Superior temporal gyrus (tissue), 1 donor: ENCODE measurements around the gene OSCP1.
"Not testable (repeated sequence)": the region's sequence is repeated elsewhere in the genome, so short reads cannot be mapped to it uniquely, and the experiment has no call there.

ENCODE experiments used
- DNase-seq: peaks from one replicate; pipeline ENCODE4 v3.0.0-alpha.2; 2016; ENCODE audit errors: extremely low spot score

Gene OSCP1, protein sequence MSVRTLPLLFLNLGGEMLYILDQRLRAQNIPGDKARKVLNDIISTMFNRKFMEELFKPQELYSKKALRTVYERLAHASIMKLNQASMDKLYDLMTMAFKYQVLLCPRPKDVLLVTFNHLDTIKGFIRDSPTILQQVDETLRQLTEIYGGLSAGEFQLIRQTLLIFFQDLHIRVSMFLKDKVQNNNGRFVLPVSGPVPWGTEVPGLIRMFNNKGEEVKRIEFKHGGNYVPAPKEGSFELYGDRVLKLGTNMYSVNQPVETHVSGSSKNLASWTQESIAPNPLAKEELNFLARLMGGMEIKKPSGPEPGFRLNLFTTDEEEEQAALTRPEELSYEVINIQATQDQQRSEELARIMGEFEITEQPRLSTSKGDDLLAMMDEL

GRCh38 chr1:36450270-36450918 is at the start of gene OSCP1:
TSS of gene OSCP1 (minus strand) at chr1:36450451. CDS start at chr1:36450369, 82 bp downstream.
- DNase-seq: peak; percentile 98

- no peak for DNase-seq
These were observed 47.0 kb upstream of the OSCP1 start for GRCh38 chr1:36497207-36497606.

DNA sequence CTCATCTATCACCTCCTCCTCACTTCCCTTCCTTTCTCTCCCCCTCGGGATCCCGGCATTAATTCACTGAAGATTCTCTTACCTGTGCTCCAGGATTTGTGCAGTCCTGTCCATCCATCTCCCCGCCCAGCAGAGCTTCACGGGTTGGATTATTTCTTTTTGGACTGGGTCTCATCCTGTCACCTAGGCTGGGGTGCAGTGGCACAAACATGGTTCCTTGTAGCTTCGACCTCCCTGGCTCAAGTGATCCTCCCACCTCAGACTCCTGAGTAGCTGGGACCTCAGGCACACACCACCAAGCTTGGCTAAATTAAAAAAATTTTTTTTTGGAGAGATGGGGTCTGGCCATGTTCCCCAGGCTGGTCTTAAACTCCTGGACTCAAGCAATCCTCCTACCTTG is 44.7 kb upstream of the OSCP1 start:
- no peak for DNase-seq

DNA sequence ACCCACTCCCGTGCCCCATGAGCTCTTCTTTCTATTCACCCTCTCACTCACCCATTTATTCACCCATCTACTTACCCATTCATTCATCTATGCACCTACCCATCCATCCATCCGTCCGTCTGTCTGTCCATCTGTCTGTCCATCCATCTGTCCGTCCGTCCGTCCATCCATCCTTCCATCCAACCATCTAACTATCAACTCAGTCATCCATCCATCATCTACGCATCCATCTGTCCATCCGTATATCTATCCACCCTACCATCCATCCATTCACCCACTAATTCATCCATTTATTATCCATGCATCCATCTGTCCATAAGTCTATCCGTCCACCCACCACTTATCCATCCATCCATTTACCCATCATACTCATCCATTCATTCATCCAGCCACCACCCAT is 43.3 kb upstream of the OSCP1 start:
- DNase-seq: no peak

DNA sequence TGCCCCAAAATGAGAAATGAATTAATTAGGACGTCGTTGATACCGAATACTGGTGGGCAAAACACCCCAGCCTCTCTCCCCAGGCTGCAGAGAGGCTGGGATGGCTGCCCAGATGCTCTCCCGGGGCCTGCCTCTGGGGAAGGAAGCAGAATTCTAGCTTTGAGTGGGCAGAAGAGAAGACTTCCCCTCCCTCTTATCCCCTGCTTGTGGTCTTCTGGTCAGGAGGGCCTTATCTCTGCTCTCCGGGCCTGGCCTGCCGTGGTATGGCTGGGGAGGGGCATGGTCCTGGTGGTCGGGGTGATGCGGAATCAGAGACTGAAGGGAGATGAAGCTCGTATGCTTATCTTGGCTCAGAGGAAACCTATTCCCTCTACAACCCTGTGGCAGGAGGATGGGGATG is 42.2 kb upstream of the OSCP1 start:
- DNase-seq: no peak

- DNase-seq: not testable (repeated sequence)
These were observed 39.2 kb upstream of the OSCP1 start for GRCh38 chr1:36489258-36490051.

DNA sequence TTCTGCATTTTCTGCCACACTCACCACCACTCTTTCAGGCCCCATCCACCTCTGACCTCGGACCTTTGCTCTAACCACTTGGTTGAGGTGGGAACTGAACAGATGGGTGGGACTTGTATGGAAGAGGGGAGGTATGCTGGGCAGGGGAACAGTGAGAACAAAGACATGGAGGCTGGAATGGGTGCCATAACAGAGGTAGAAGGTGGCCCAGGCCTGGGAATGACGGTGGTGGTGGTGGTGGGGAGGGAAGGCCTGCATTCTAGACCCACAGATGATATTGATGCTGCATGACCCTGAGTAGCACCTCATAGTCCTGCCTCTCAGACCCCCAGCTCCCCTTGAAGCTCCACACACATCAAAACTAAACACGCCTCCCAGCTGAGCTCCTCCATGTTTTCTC is 37.7 kb upstream of the OSCP1 start:
- no peak for DNase-seq

GRCh38 chr1:36487336-36487725 is 37.1 kb upstream of the OSCP1 start:
- not testable (repeated sequence) for DNase-seq

- DNase-seq: peak; percentile 17
These were observed 36.4 kb upstream of the OSCP1 start for GRCh38 chr1:36486439-36487335.

- no peak for DNase-seq
These were observed 35.8 kb upstream of the OSCP1 start for GRCh38 chr1:36486093-36486438.

DNA sequence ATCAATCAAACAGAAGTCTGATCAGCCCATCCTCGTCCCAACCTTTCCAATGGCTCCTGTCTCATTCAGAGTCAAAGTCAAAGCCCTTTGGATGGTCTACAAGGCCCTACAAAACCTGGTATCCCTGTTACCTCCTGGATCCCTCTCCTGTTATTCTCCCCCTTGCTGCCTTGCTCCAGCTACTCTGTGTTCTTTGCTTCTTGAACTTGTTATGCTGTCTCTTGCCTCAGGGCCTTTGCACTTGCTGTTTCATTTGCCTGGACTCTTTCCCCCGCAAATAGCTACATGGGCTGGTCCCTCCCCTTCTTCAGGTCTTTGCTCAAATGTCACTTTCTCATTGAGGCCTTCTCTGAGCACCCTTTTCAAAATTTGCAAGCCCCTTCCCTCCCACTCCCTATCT is 33.8 kb upstream of the OSCP1 start:
- no peak for DNase-seq

- no peak for DNase-seq
These were observed 32.6 kb upstream of the OSCP1 start, which contains the start of gene CSF3R for GRCh38 chr1:36482724-36483388. TSS of gene CSF3R (minus strand) at chr1:36482913. CDS start at chr1:36479496, 3,417 bp downstream.

DNA sequence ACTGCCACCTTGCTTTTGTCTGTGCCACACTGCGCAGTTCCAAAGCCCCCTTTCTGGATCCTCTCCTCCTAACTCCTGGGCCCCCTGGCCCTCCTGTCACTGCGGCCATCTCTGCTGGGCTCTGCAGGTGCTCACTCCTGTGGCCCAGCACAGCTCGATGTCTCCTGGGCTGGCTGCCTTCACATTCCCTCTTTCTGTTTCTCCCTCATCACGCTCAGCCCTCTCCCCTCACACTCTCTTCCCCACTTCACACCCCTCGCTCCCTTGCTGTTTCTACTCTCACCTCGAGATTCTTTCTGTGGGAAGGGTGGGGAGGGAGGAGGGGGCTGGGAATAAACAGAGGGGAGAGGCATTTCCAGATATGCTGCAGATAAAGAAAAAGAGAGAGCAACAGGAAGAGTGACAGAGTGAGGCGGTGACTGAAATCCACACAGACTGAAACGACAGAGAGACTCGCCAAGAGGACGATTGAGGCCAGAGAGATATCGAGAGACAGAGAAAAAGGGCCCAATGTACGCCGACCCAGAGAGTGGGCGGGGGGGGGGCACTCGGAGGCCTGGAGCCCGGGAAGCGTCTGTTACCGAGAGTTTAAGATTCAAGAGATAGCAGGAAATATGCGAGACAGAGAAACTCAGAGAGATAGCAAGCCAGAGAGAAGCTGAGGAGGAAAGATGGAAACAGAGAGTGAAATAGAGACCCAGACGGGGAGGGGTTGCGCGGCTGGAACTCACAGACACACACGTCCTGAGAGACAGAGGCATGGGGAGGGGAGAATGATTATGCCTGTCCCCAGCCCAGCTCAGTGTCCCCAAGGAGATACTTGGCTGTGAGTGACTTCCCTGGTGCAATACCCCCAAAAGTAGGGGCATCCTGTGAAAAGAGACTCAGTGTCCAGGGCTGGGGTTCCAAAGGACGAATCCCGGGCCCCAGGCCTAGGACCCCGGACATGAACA is 31.8 kb upstream of the OSCP1 start:
- DNase-seq: no peak

DNA sequence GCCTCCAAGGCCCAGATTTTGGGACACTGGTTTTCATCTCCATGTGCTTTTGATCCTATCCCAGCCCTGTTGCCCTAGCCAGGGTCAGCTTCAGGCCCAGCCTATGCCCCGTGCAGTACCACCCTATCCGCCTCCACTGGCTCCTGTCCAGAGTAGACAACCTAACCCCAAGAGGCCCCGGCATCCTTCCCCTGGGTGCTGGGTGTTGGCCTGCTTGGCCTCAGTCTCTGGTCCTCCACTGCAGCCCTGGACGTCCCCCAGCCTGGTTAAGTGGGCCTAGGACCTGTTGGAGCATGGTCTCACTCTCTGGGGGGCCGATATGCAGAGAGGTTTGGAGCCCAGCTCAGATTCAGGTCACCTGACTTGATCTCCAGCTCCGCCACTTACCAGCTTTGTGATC is 30.8 kb upstream of the OSCP1 start:
- no peak for DNase-seq

DNA sequence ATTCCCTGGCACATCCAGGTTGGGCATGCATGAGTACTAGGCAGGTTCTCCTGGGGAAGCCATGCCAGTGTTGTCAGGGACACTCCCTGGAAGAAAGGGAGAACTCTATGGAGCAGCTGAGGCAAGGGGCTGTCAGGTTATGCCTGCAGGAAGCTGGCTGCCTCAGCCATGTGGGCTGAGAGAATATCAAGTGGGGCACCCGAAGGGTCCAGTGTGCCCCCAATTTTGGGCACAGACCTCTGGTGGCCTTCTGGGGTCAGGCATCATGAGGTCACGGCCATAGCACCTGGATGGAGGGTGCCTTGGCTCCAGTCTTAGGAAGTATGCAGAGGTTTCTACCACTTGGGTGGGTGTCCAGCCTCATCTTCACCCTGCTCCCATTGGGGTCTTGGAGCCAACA is 29.9 kb upstream of the OSCP1 start:
- no peak for DNase-seq

- no peak for DNase-seq
These were observed 29.3 kb upstream of the OSCP1 start for GRCh38 chr1:36479505-36480051.

DNA sequence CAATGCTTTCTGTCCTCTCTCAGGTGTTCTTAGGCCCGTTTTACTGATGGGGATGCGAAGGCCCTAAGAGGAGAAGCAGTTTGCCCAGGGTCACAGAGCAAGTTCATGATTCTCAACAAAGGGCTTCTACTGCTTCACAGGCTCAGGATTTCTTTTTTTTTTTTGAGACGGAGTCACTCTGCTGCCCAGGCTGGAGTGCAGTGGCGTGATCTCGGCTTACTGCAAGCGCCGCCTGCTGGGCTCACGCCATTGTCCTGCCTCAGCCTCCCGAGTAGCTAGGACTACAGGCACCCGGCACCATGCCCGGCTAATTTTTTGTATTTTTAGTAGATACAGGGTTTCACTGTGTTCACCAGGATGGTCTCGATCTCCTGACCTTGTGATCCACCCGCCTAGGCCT is 27.4 kb upstream of the OSCP1 start:
- DNase-seq: not testable (repeated sequence)

DNA sequence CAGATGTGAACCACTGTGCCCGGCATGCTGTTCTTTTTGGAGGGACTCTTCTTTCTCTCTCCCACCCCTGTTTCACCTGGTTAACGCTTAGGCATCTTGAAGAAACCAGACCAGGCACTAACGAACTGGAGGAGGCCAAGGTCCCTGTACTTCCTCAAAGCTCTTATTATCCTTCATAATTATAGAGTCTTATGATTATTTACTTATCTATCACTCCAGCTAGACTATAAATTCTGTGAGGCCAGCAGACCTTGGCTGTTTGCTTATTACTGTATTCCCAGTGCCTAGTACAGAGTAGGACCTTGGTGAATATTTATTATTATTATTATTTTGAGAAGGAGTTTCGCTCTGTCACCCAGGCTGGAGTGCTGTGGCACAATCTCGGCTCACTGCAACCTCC is 26.7 kb upstream of the OSCP1 start:
- DNase-seq: no peak

- DNase-seq: no peak
These were observed 25.8 kb upstream of the OSCP1 start for GRCh38 chr1:36475910-36476604.
